ENCODE results near the gene TIMM17A.

- TF ChIP-seq CTCF (optimal IDR thresholded peaks at IDR 0.05 in 1 of 3, IDR thresholded peaks at IDR 0.05 in 1 of 3, conservative IDR thresholded peaks at IDR 0.05 in 1 of 3; ENCODE audit: extremely low read depth in 1 of 3, insufficient read depth in 2 of 3, low read length in 3 of 3): no peak
- TF ChIP-seq EZH2 (IDR thresholded peaks at IDR 0.05; ENCODE audit: low read length): no peak
Measured at GRCh38 chr1:201954263-201955008, 867 bp upstream of the TIMM17A start.
